Lower lobe of right lung (tissue), 2 donors: ENCODE measurements around the gene ADAMTSL3. TPM values are rescaled to one million over a fixed set of nuclear protein-coding genes. Genes with fewer than 3 reads are reported as not detected.

Source experiments
- ATAC-seq, 2 donors: fragments of 200-7000 bp; cut with Tn5 transposase; one replicate each; pipeline ENCODE4 v1.9.1; 2020 to 2022; ENCODE audit warnings: mild to moderate bottlenecking in 2 of 2, moderate library complexity in 2 of 2
- DNase-seq: peaks from one replicate; pipeline ENCODE4 v3.0.0-alpha.2; 2020
- H3K27ac ChIP-seq: fragments of 200-600 bp; one replicate; pipeline ENCODE4 v1.8.0; 2022
- H3K27me3 ChIP-seq: fragments of 200-600 bp; one replicate; pipeline ENCODE4 v1.8.0; 2022; ENCODE audit warnings: low read depth
- H3K36me3 ChIP-seq: fragments of 200-600 bp; one replicate; pipeline ENCODE4 v1.8.0; 2022; ENCODE audit warnings: mild to moderate bottlenecking
- H3K4me1 ChIP-seq: fragments of 200-600 bp; one replicate; pipeline ENCODE4 v1.8.0; 2022
- H3K4me3 ChIP-seq: fragments of 200-600 bp; one replicate; pipeline ENCODE4 v1.8.0; 2022; ENCODE audit warnings: mild to moderate bottlenecking
- H3K9me3 ChIP-seq: fragments of 200-600 bp; one replicate; pipeline ENCODE4 v1.8.0; 2022
- CTCF ChIP-seq: fragments of 200-600 bp; IDR thresholded peaks from one replicate; pipeline ENCODE4 v1.8.0; 2022; ENCODE audit warnings: antibody characterized with exemption, mild to moderate bottlenecking
- intact Hi-C: fragments of 100-400 bp; cut with DNase I; formaldehyde crosslinking; loops from one replicate; pipeline ENCODE4 v1.11.0; 2022
- total RNA-seq: library from RNA; stranded (reverse); fragmentation: NEBNext Ultra II Directional; extraction: Animal tissue kit (Norgen Biotek cat#: 25700); gene quantifications from one replicate; pipeline ENCODE4 v1.2.1, GENCODE V29; 2021
- donor health status: DM: no; HTN: yes; CAD: no; lungs with severe emphysema.

The ADAMTSL3 gene
- total RNA-seq, 1 donor from 2014 or later: 26.4 TPM

GRCh38 chr15:83971992-83972391 lies 318.1 kb downstream of the ADAMTSL3 start:
- Histone ChIP-seq H3K4me3 (no peak overlapping the region), H3K4me1 (no peaks in the 10 kb centered on the region), H3K9me3 (peaks cover 6% of the 10 kb centered on the region), H3K36me3 (no peaks in the 10 kb centered on the region), H3K27me3 (no peaks in the 10 kb centered on the region), H3K27ac (no peak overlapping the region)
- no peak for TF ChIP-seq CTCF
- intact Hi-C loops: no loop called here
- DNase-seq (no peak), ATAC-seq (no peak)

- intact Hi-C loops: no loop called here
Measured at GRCh38 chr15:83973816-83974215, 319.9 kb downstream of the ADAMTSL3 start.

GRCh38 chr15:83977992-83978391 lies 324.1 kb downstream of the ADAMTSL3 start:
- DNase-seq (no peak), ATAC-seq (no peak)
- H3K9me3 ChIP-seq: no peaks in the 10 kb centered on the region
- no peaks in the 10 kb centered on the region for H3K27me3 ChIP-seq
- no peaks in the 10 kb centered on the region for H3K36me3 ChIP-seq
- no peak for TF ChIP-seq CTCF
- no peaks in the 10 kb centered on the region for H3K4me1 ChIP-seq
- H3K4me3 ChIP-seq: no peak overlapping the region
- H3K27ac ChIP-seq: no peak overlapping the region
- intact Hi-C loops: no loop called here

More at GRCh38 chr15:83973816-83974215, 319.9 kb downstream of the ADAMTSL3 start:
- Histone ChIP-seq H3K27me3 (no peaks in the 10 kb centered on the region), H3K4me1 (no peaks in the 10 kb centered on the region), H3K9me3 (no peaks in the 10 kb centered on the region), H3K27ac (no peak overlapping the region), H3K4me3 (no peak overlapping the region), H3K36me3 (no peaks in the 10 kb centered on the region)
- ATAC-seq: no peak
- TF ChIP-seq CTCF: peak; percentile 22
- DNase-seq: no peak

GRCh38 chr15:83978588-83978987 lies 324.7 kb downstream of the ADAMTSL3 start:
- Histone ChIP-seq H3K4me3 (no peak overlapping the region), H3K27me3 (no peaks in the 10 kb centered on the region), H3K4me1 (no peaks in the 10 kb centered on the region), H3K9me3 (no peaks in the 10 kb centered on the region), H3K27ac (no peak overlapping the region), H3K36me3 (no peaks in the 10 kb centered on the region)
- TF ChIP-seq CTCF: no peak
- ATAC-seq (no peak), DNase-seq (no peak)
- intact Hi-C loops: no loop called here

GRCh38 chr15:83980637-83981036 lies 326.7 kb downstream of the ADAMTSL3 start:
- ATAC-seq (no peak), DNase-seq (no peak)
- Histone ChIP-seq H3K36me3 (no peaks in the 10 kb centered on the region), H3K4me1 (no peaks in the 10 kb centered on the region), H3K27ac (no peak overlapping the region), H3K4me3 (no peak overlapping the region), H3K9me3 (no peaks in the 10 kb centered on the region), H3K27me3 (no peaks in the 10 kb centered on the region)
- TF ChIP-seq CTCF: no peak
- intact Hi-C loops: no loop called here

GRCh38 chr15:83982748-83983147 lies 328.8 kb downstream of the ADAMTSL3 start:
- ATAC-seq (no peak), DNase-seq (no peak)
- H3K27ac ChIP-seq: no peak overlapping the region
- intact Hi-C loops: no loop called here
- H3K9me3 ChIP-seq: no peaks in the 10 kb centered on the region
- no peaks in the 10 kb centered on the region for H3K27me3 ChIP-seq
- H3K4me3 ChIP-seq: no peak overlapping the region
- no peaks in the 10 kb centered on the region for H3K4me1 ChIP-seq
- no peaks in the 10 kb centered on the region for H3K36me3 ChIP-seq
- no peak for TF ChIP-seq CTCF
